ENCODE data around the gene MBD6.
"Not testable (repeated sequence)": the region's sequence is repeated elsewhere in the genome, so short reads cannot be mapped to it uniquely, and the experiment has no call there.

MBD6 gene

GRCh38 chr12:57551637-57552305, 29.1 kb downstream of the MBD6 start:
- DNase-seq: no peak

GRCh38 chr12:57552306-57552651, 29.7 kb downstream of the MBD6 start:
- no peak for DNase-seq

- DNase-seq: no peak
Measured at GRCh38 chr12:57552835-57553313, 30.2 kb downstream of the MBD6 start.

GRCh38 chr12:57553343-57554202, 30.9 kb downstream of the MBD6 start:
- no peak for DNase-seq

DNA sequence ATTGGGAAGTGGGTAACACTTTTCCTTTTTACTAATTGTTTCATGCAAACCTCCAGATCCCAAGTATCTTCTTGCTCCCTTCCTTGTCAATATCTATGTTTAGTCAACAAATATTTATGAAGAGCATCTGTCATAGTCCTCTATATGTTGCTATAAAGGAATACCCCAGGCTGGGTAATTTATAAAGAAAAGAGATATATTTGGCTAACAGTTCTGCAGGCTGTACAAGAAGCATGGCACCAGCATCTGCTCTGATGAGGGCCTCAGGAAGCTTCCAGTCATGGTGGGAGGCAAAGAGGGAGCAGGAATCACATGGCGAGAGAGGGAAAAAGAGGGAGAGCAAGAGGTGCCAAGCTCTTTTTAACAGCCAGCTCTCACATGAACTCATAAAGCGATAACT, 31.8 kb downstream of the MBD6 start:
- DNase-seq: no peak

DNA sequence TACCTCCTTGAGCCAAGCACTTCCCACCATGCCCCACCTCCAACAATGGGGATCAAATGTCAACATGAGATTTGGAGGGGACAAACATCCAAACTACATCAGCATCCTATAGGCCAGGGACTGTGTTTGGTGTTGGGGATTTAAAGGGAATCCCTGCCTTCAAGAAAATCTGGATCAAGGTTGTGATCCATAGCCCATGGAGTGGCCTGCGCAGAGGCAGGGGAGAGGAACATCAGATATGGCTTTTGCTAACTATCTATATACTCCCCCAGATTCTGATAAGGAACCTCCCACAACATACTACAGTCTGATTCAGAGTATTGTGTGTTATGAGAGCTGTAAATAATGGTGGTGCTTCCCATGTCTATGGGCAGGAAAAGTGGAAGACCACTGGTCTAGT, 32.3 kb downstream of the MBD6 start:
- DNase-seq: no peak

DNA sequence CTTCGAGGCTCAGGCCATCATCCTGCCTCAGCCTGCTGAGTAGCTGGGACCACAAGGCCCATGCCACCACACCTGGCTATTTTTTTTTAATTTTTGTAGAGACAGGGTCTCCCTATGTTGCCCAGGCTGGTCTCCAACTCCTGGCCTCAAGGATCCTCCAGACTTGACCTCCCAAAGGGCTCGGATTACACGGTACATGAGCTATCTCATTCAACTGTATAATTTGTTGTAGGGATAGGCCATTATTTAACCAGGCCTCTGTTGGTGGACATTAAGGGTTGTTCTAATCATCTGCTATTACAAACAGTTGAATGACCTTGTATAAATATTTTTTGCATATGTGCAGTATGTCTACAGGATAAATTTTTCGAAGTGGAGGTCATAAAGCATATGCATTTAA, 36.2 kb downstream of the MBD6 start:
- DNase-seq: no peak

- DNase-seq: no peak
Measured at GRCh38 chr12:57560516-57560915, 37.9 kb downstream of the MBD6 start.

- not testable (repeated sequence) for DNase-seq
Measured at GRCh38 chr12:57561117-57561516, 38.5 kb downstream of the MBD6 start.

GRCh38 chr12:57563358-57563757, 40.7 kb downstream of the MBD6 start:
- no peak for DNase-seq

DNA sequence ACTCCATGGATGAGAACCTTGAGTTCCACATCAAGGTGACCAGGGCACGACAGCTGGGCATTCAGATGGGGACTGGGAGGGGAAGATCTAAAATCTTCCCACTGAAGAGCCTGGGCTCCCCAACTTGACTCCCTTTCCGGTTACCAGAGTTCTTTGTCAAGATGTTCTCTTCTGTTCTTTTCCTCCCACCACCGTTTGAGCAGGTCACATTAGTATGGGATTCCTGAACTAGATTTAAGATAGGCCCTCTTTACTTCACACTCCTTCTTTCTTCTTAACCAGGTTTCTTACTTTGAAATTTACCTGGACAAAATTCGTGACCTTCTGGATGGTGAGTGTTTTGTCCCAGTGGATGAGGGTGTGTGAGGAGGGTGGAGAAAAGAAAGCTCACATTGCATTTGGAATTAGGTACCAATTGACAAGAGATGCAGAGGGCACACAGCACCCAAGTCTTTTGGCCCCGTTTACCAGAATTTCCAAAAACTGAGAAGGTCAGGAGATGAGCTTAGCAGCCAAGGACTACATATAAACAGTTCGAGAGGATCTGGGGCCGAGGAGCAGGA, 41.6 kb downstream of the MBD6 start:
- DNase-seq: no peak

GRCh38 chr12:57568838-57569237, 46.2 kb downstream of the MBD6 start:
- DNase-seq: no peak

DNA sequence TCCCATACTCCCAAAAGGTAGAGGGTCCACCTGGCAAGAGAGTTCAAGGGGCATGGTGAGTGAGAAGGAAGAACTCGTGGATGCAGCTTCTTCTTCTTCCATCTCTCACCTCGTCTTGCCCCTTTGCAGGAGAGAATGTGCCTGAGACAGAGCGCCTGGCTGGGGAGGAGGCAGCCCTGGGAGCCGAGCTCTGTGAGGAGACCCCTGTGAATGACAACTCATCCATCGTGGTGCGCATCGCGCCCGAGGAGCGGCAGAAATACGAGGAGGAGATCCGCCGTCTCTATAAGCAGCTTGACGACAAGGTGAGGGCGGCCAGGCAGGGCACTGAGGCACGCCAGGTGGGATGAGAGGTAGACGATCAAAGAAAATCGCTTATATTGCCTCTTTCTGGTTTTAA, 47.2 kb downstream of the MBD6 start:
- DNase-seq: no peak

DNA sequence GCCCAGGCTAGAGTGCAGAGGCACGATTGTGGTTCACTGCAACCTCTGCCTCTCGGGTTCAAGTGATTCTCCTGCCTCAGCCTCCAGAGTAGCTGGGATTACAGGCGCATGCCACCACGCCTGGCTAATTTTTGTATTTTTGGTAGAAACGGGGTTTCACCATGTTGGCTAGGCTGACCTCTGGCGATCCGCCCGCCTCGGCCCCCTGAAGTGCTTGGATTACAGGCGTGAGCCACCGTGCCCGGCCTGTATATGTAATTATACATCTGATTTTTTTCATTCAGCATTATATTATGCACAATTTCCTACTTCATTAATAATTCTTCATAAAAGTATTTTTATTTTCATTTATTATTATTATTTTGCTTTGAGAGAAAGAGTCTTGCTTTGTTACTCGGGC, 47.8 kb downstream of the MBD6 start:
- DNase-seq: not testable (repeated sequence)

- no peak for DNase-seq
Measured at GRCh38 chr12:57571926-57572762, 49.5 kb downstream of the MBD6 start.

DNA sequence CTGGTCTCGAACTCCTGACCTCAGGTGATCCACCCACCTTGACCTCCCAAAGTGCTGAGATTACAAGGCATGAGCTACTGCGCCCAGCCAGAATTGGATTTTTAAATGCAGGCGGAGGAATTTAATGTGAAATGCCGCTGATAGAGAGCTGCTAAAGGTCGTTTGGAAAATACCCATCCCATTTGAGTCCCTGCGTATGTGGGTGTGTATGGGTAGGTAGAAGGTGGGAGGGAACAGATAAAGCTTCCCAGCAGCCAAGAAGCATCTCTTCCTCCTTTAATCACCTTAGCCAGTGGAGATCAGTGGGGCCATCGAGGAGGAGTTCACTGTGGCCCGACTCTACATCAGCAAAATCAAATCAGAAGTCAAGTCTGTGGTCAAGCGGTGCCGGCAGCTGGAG, 52.2 kb downstream of the MBD6 start:
- DNase-seq: no peak

- no peak for DNase-seq
Measured at GRCh38 chr12:57575771-57576612, 53.4 kb downstream of the MBD6 start.

GRCh38 chr12:57576613-57577160, 54.1 kb downstream of the MBD6 start:
- DNase-seq: no peak

DNA sequence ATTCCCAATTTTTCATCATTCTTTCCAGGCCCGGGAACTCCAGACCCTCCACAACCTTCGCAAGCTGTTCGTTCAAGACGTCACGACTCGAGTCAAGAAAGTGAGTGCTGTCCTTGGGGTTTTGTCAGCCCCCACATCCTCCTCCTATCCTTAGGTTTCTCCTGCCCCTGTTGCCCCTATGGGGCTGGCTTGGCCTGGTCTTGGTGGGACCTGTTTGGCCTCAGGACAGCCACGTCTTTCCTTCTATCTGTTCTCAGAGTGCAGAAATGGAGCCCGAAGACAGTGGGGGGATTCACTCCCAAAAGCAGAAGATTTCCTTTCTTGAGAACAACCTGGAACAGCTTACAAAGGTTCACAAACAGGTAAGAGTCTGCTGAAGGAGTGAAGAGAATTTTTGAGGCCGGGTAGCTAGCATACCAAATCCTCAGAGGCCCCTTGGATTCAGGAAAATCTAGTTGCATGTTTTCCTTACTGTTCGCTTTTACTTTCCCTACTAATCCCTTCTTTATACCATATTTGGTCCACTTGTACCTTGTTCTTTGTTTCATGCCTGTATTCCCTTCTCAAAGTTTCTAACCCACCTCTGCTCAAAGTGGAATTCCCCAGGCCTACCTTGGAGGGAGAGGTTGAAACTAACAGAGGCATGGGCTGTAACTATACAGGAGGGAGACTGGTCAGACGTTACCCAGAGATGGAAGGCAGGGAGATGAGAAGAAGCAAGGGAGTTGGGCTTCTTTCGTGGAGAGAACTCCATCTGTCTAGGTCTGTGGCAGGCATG, 55.5 kb downstream of the MBD6 start:
- DNase-seq: no peak

- DNase-seq: no peak
Measured at GRCh38 chr12:57579011-57579410, 56.4 kb downstream of the MBD6 start.

Measured in CD4-positive, alpha-beta T cell treated with Interleukin-17A for 1 hour (primary cell).